ENCODE results near the gene JCAD. TPM values are rescaled to one million over a fixed set of nuclear protein-coding genes. Genes with fewer than 3 reads are reported as not detected.

JCAD gene
- polyA plus RNA-seq, 1 donor from 2014 or later, result 2.3 TPM

- H4K20me1 ChIP-seq (ENCODE audit: insufficient read depth), result no peaks in the 10 kb centered on the region
- H3F3A ChIP-seq (ENCODE audit: insufficient read depth, low read length, poor library complexity, severe bottlenecking), result no peaks in the 10 kb centered on the region
- H3K4me3 ChIP-seq (ENCODE audit: low read length), result no peak overlapping the region
- no peaks in the 10 kb centered on the region for H3K27me3 ChIP-seq (ENCODE audit: insufficient read depth, low read depth, low read length)
- no peaks in the 10 kb centered on the region for H3K9me2 ChIP-seq (ENCODE audit: insufficient read depth, low read length)
- no peak overlapping the region for H2AFZ ChIP-seq (ENCODE audit: low read depth, low read length)
- TF ChIP-seq RAD21 (conservative IDR thresholded peaks at IDR 0.05) (no peak), EP300 (conservative IDR thresholded peaks at IDR 0.05; ENCODE audit: poor library complexity, severe bottlenecking) (no peak), SMC3 (conservative IDR thresholded peaks at IDR 0.05; ENCODE audit: poor library complexity) (no peak), MXI1 (conservative IDR thresholded peaks at IDR 0.05; ENCODE audit: poor library complexity, severe bottlenecking) (no peak), CTCF (IDR thresholded peaks at IDR 0.05; ENCODE audit: poor library complexity, severe bottlenecking) (no peak), POLR2AphosphoS5 (IDR thresholded peaks at IDR 0.05) (no peak), EZH2 (IDR thresholded peaks at IDR 0.05; ENCODE audit: borderline replicate concordance, insufficient read depth, low read length, poor library complexity, severe bottlenecking) (no peak), TAF1 (IDR thresholded peaks at IDR 0.05; ENCODE audit: low read depth) (no peak)
- TF ChIP-seq, protein P1, sequence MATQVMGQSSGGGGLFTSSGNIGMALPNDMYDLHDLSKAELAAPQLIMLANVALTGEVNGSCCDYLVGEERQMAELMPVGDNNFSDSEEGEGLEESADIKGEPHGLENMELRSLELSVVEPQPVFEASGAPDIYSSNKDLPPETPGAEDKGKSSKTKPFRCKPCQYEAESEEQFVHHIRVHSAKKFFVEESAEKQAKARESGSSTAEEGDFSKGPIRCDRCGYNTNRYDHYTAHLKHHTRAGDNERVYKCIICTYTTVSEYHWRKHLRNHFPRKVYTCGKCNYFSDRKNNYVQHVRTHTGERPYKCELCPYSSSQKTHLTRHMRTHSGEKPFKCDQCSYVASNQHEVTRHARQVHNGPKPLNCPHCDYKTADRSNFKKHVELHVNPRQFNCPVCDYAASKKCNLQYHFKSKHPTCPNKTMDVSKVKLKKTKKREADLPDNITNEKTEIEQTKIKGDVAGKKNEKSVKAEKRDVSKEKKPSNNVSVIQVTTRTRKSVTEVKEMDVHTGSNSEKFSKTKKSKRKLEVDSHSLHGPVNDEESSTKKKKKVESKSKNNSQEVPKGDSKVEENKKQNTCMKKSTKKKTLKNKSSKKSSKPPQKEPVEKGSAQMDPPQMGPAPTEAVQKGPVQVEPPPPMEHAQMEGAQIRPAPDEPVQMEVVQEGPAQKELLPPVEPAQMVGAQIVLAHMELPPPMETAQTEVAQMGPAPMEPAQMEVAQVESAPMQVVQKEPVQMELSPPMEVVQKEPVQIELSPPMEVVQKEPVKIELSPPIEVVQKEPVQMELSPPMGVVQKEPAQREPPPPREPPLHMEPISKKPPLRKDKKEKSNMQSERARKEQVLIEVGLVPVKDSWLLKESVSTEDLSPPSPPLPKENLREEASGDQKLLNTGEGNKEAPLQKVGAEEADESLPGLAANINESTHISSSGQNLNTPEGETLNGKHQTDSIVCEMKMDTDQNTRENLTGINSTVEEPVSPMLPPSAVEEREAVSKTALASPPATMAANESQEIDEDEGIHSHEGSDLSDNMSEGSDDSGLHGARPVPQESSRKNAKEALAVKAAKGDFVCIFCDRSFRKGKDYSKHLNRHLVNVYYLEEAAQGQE (IDR thresholded peaks at IDR 0.05; ENCODE audit: borderline replicate concordance), result no peak
- H3K36me3 ChIP-seq (ENCODE audit: insufficient read depth, low read length), result no peaks in the 10 kb centered on the region
- no peak overlapping the region for H3K27ac ChIP-seq (ENCODE audit: low read length)
- H3K9me3 ChIP-seq (ENCODE audit: low read length), result no peaks in the 10 kb centered on the region
- no peak overlapping the region for H3K9ac ChIP-seq (ENCODE audit: low read length)
- H3K4me2 ChIP-seq (ENCODE audit: low read length), result no peak overlapping the region
- no peaks in the 10 kb centered on the region for H3K79me2 ChIP-seq (replicated peaks; ENCODE audit: insufficient read depth, low read length)
These were observed 12.9 kb downstream of the JCAD start for GRCh38 chr10:30046476-30046875.

GRCh38 chr10:30045961-30046360 lies 13.4 kb downstream of the JCAD start:
- Histone ChIP-seq H3K9ac (ENCODE audit: low read length) (no peak overlapping the region), H3K36me3 (ENCODE audit: insufficient read depth, low read length) (no peaks in the 10 kb centered on the region), H3K4me2 (ENCODE audit: low read length) (no peak overlapping the region), H3F3A (ENCODE audit: insufficient read depth, low read length, poor library complexity, severe bottlenecking) (no peaks in the 10 kb centered on the region), H2AFZ (ENCODE audit: low read depth, low read length) (no peak overlapping the region), H3K79me2 (replicated peaks; ENCODE audit: insufficient read depth, low read length) (no peaks in the 10 kb centered on the region), H3K9me2 (ENCODE audit: insufficient read depth, low read length) (no peaks in the 10 kb centered on the region), H3K9me3 (ENCODE audit: low read length) (no peaks in the 10 kb centered on the region), H3K4me3 (ENCODE audit: low read length) (no peak overlapping the region), H3K27ac (ENCODE audit: low read length) (no peak overlapping the region), H3K27me3 (ENCODE audit: insufficient read depth, low read depth, low read length) (no peaks in the 10 kb centered on the region), H4K20me1 (ENCODE audit: insufficient read depth) (no peaks in the 10 kb centered on the region)
- TF ChIP-seq RAD21 (conservative IDR thresholded peaks at IDR 0.05), result no peak
- no peak for TF ChIP-seq TAF1 (IDR thresholded peaks at IDR 0.05; ENCODE audit: low read depth)
- no peak for TF ChIP-seq EZH2 (IDR thresholded peaks at IDR 0.05; ENCODE audit: borderline replicate concordance, insufficient read depth, low read length, poor library complexity, severe bottlenecking)
- TF ChIP-seq POLR2AphosphoS5 (IDR thresholded peaks at IDR 0.05), result no peak
- TF ChIP-seq SMC3 (conservative IDR thresholded peaks at IDR 0.05; ENCODE audit: poor library complexity), result no peak
- no peak for TF ChIP-seq MXI1 (conservative IDR thresholded peaks at IDR 0.05; ENCODE audit: poor library complexity, severe bottlenecking)
- no peak for TF ChIP-seq CTCF (IDR thresholded peaks at IDR 0.05; ENCODE audit: poor library complexity, severe bottlenecking)
- TF ChIP-seq, protein P1 (IDR thresholded peaks at IDR 0.05; ENCODE audit: borderline replicate concordance), result no peak
- no peak for TF ChIP-seq EP300 (conservative IDR thresholded peaks at IDR 0.05; ENCODE audit: poor library complexity, severe bottlenecking)
